D721Med (cell line): Measurements from ENCODE around the gene ATP7A.

Experiments used
- DNase-seq: peaks from one replicate; pipeline ENCODE4 v3.0.0; 2011; ENCODE audit warnings: low spot score; ENCODE audit not compliant: insufficient read length
- FAIRE-seq: peaks from 2 replicates; lab custom pipeline; 2011; peaks lifted over from hg19 to GRCh38; lab: Jason Lieb, UNC
- CTCF ChIP-seq: IDR thresholded peaks from 2 replicates; pipeline ENCODE4 v1.5.1; 2012; ENCODE audit warnings: mild to moderate bottlenecking, control low read depth; ENCODE audit not compliant: insufficient read depth; ENCODE audit errors: missing control alignments

The ATP7A gene

GRCh38 chrX:77979870-77980269 is 69.4 kb downstream of the ATP7A start:
- FAIRE-seq (no peak), DNase-seq (no peak)
- no peak for TF ChIP-seq CTCF

GRCh38 chrX:78011846-78012245 is 101.4 kb downstream of the ATP7A start:
- no peak for TF ChIP-seq CTCF
- FAIRE-seq: no peak
- DNase-seq: no peak

- no peak for TF ChIP-seq CTCF
- DNase-seq: no peak
- FAIRE-seq: no peak
These were observed 109.3 kb downstream of the ATP7A start for GRCh38 chrX:78019586-78020483.

GRCh38 chrX:78024349-78025059 is 114.0 kb downstream of the ATP7A start:
- peak; percentile 26 for DNase-seq
- FAIRE-seq: peak; percentile 86

GRCh38 chrX:78027798-78028197 is 117.3 kb downstream of the ATP7A start:
- no peak for DNase-seq

More at GRCh38 chrX:78024349-78025059, 114.0 kb downstream of the ATP7A start:
- TF ChIP-seq CTCF: peak; percentile 46

GRCh38 chrX:78029663-78030062 is 119.2 kb downstream of the ATP7A start:
- peak; percentile 84 for FAIRE-seq
- DNase-seq: no peak
- peak; percentile 80 for TF ChIP-seq CTCF

More at GRCh38 chrX:78027798-78028197, 117.3 kb downstream of the ATP7A start:
- FAIRE-seq: no peak
- no peak for TF ChIP-seq CTCF

GRCh38 chrX:78035061-78035460 is 124.6 kb downstream of the ATP7A start:
- TF ChIP-seq CTCF: no peak
- no peak for DNase-seq
- peak; percentile 21 for FAIRE-seq
